K562 (cell line): ENCODE measurements around the gene INO80C. TPM values are rescaled to one million over a fixed set of nuclear protein-coding genes. Genes with fewer than 3 reads are reported as not detected.

ENCODE experiments used
- ATAC-seq: fragments of 200-7000 bp; cut with Tn5 transposase; 3 replicates; pipeline ENCODE4 v1.9.1; 2020; ENCODE audit warnings: moderate library complexity
- BruUV-seq: library from RNA; stranded (reverse); fragments of 400-500 nt; replicated peaks from 2 replicates; lab custom pipeline; 2021; lab: Mats Ljungman, UMichigan
- CTCF ChIA-PET: fragments of 300-600 bp; formaldehyde crosslinking; extraction: SDS; loops from one replicate; lab custom pipeline; 2021; ENCODE audit warnings: low intra/inter-chr PET ratio; lab: Yijun Ruan, JAX
- POLR2A ChIA-PET: fragments of 300-600, 350-650 bp; sonication (Branson Sonifier 250); formaldehyde crosslinking; extraction: SDS; loops from one replicate; lab custom pipeline; 2021; ENCODE audit warnings: antibody characterized with exemption, inconsistent platforms; lab: Yijun Ruan, JAX
- DNase-seq, 4 experiments: peaks; one replicate each; pipeline versions ENCODE4 v3.0.0 to v3.0.0-alpha.2; 2011 to 2018; ENCODE audit warnings: low spot score in 3 of 4, mixed read lengths in 3 of 4; ENCODE audit errors: extremely low read depth in 1 of 4
- FAIRE-seq: peaks from 2 replicates; lab custom pipeline; 2011; peaks lifted over from hg19 to GRCh38; lab: Jason Lieb, UNC
- H2AFZ ChIP-seq: 2 replicates; pipeline ENCODE4 v1.6.0; 2011; ENCODE audit warnings: low read depth, low read length, control low read depth, inconsistent platforms
- H3K27ac ChIP-seq: fragments of 200-600 bp; 3 replicates; pipeline ENCODE4 v1.8.0; 2011; ENCODE audit warnings: low read depth, mild to moderate bottlenecking, control low read depth, inconsistent platforms, low read length, moderate library complexity, mixed read lengths; ENCODE audit errors: extremely low read depth
- H3K27me3 ChIP-seq, 2 experiments: fragments of 300-600 bp in 1 of 2; 2 replicates in 1 of 2; 3 replicates in 1 of 2; pipeline versions ENCODE4 v1.6.0 to v1.8.0; 2011; ENCODE audit warnings: inconsistent platforms in 2 of 2, low read length in 2 of 2, mild to moderate bottlenecking in 1 of 2, mixed read lengths in 1 of 2, moderate library complexity in 1 of 2; ENCODE audit not compliant: control insufficient read depth in 2 of 2, insufficient read depth in 2 of 2
- H3K36me3 ChIP-seq: fragments of 300-600 bp; 3 replicates; pipeline ENCODE4 v1.8.0; 2011; ENCODE audit warnings: mild to moderate bottlenecking, low read length, inconsistent platforms; ENCODE audit not compliant: control insufficient read depth, insufficient read depth
- H3K4me1 ChIP-seq, 2 experiments: fragments of 200-600 bp in 1 of 2; replicated peaks in 1 of 2; 2 replicates in 1 of 2; 3 replicates in 1 of 2; pipeline versions ENCODE4 v1.5.1 to v1.8.0; 2011; ENCODE audit warnings: inconsistent platforms in 2 of 2, low read length in 2 of 2, mild to moderate bottlenecking in 1 of 2, mixed read lengths in 1 of 2, moderate library complexity in 1 of 2; ENCODE audit not compliant: control insufficient read depth in 2 of 2, insufficient read depth in 2 of 2
- H3K4me2 ChIP-seq: 2 replicates; pipeline ENCODE4 v1.6.1; 2011; ENCODE audit warnings: low read length, control low read depth, inconsistent platforms, mixed read lengths; ENCODE audit not compliant: insufficient read depth
- H3K4me3 ChIP-seq: fragments of 200-600 bp; sonication (generic), shearing (Covaris generic); 2 replicates; pipeline ENCODE4 v1.5.1; 2016; ENCODE audit warnings: control low read depth, inconsistent platforms
- H3K79me2 ChIP-seq: fragments of 200-600 bp; 3 replicates; pipeline ENCODE4 v1.8.0; 2011; ENCODE audit warnings: low read length, inconsistent platforms; ENCODE audit not compliant: control insufficient read depth, insufficient read depth
- H3K9ac ChIP-seq, 2 experiments: 2 replicates each; pipeline versions ENCODE4 v1.6.0 to v1.6.1; 2011; ENCODE audit warnings: low read depth in 2 of 2, low read length in 2 of 2, control low read depth in 1 of 2, inconsistent platforms in 1 of 2, mild to moderate bottlenecking in 1 of 2, mixed read lengths in 1 of 2; ENCODE audit not compliant: insufficient read depth in 1 of 2
- H3K9me1 ChIP-seq: one replicate; pipeline ENCODE4 v1.6.0; 2011; ENCODE audit warnings: inconsistent platforms, mild to moderate bottlenecking, low read length, moderate library complexity; ENCODE audit not compliant: control insufficient read depth, insufficient read depth
- H3K9me3 ChIP-seq: replicated peaks from 2 replicates; pipeline ENCODE4 v1.5.1; 2011; ENCODE audit warnings: low read depth, low read length, inconsistent platforms; ENCODE audit not compliant: control insufficient read depth, insufficient read depth
- H4K20me1 ChIP-seq: replicated peaks from 2 replicates; pipeline ENCODE4 v1.6.1; 2011; ENCODE audit warnings: low read length, inconsistent platforms, mixed read lengths; ENCODE audit not compliant: control insufficient read depth, insufficient read depth
- ARID1B ChIP-seq: fragments of 450-650 bp; IDR thresholded peaks from 2 replicates; pipeline ENCODE4 v1.6.1; 2016; ENCODE audit warnings: antibody characterized with exemption, mild to moderate bottlenecking, inconsistent platforms
- CEBPB ChIP-seq: fragments of 450-650 bp; IDR thresholded peaks from 2 replicates; pipeline ENCODE4 v1.6.1; 2016; ENCODE audit warnings: missing genetic modification characterization, missing compliant biosample characterization
- CEBPG ChIP-seq, 3 experiments: fragments of 200-800 bp in 1 of 3; sonication (Bioruptor generic) in 1 of 3; sonication (generic) in 1 of 3; formaldehyde crosslinking in 1 of 3; IDR thresholded peaks in 2 of 3; conservative IDR thresholded peaks in 1 of 3; 2 replicates each; pipeline versions ENCODE4 v1.6.1 to v1.8.0; 2016 to 2022; ENCODE audit warnings: missing compliant biosample characterization in 2 of 3, missing genetic modification characterization in 2 of 3, mild to moderate bottlenecking in 1 of 3, missing genetic modification reagents in 1 of 3
- JUND ChIP-seq, 2 experiments: IDR thresholded peaks; 2 replicates in 1 of 2; 3 replicates in 1 of 2; pipeline ENCODE4 v1.6.1; 2011; ENCODE audit warnings: borderline replicate concordance in 2 of 2, low read depth in 2 of 2, low read length in 2 of 2, improper control_type of control experiment in 1 of 2, missing biosample characterization in 1 of 2, missing genetic modification characterization in 1 of 2, missing genetic modification reagents in 1 of 2
- NUFIP1 ChIP-seq: fragments of 450-650 bp; IDR thresholded peaks from 2 replicates; pipeline ENCODE4 v1.6.1; 2018; ENCODE audit not compliant: partially characterized antibody
- PHF8 ChIP-seq: fragments of 200-600 bp; sonication (generic); IDR thresholded peaks from 2 replicates; pipeline ENCODE4 v1.6.1; 2012; ENCODE audit warnings: mixed run types, mild to moderate bottlenecking, inconsistent platforms, low read length, moderate library complexity, borderline replicate concordance
- PYGO2 ChIP-seq: fragments of 450-650 bp; IDR thresholded peaks from 2 replicates; pipeline ENCODE4 v1.6.1; 2016; ENCODE audit warnings: mild to moderate bottlenecking, missing genetic modification characterization, moderate library complexity, missing compliant biosample characterization
- RBM17 ChIP-seq: fragments of 200-400 bp; formaldehyde crosslinking; IDR thresholded peaks from 2 replicates; pipeline ENCODE4 v1.6.1; 2017; ENCODE audit warnings: low read depth, mild to moderate bottlenecking, low read length, borderline replicate concordance
- RFX1 ChIP-seq: fragments of 450-650 bp; IDR thresholded peaks from 2 replicates; pipeline ENCODE4 v1.6.1; 2016; ENCODE audit warnings: mild to moderate bottlenecking, moderate library complexity
- ZC3H8 ChIP-seq: fragments of 450-650 bp; IDR thresholded peaks from 2 replicates; pipeline ENCODE4 v1.6.1; 2017
- ZFP1 ChIP-seq: fragments of 450-650 bp; formaldehyde crosslinking; IDR thresholded peaks from 2 replicates; pipeline ENCODE4 v1.4.0; 2020; ENCODE audit warnings: mild to moderate bottlenecking, mixed read lengths
- ZNF584 ChIP-seq: fragments of 200-800 bp; sonication (Bioruptor generic); IDR thresholded peaks from 2 replicates; pipeline ENCODE4 v1.6.1; 2016; ENCODE audit warnings: low read depth, mild to moderate bottlenecking, missing genetic modification characterization, missing compliant biosample characterization
- WGBS: fragments of 100-300 bp; shearing (Covaris generic); methylation state at CpG from one replicate; pipeline ENCODE4 v1.1.6; 2016; ENCODE audit warnings: low coverage, mixed read lengths; ENCODE audit not compliant: insufficient coverage; ENCODE audit errors: missing lambda C conversion rate; 5-methylcytosine and 5-hydroxymethylcytosine counted together
- in situ Hi-C: fragments of 300-500 bp; cut with MboI; formaldehyde crosslinking; loops from 4 replicates; pipeline ENCODE4 v1.15.0; 2018; ENCODE audit warnings: inconsistent platforms, mixed read lengths
- intact Hi-C: fragments of 100-400 bp; cut with micrococcal nuclease; formaldehyde crosslinking; loops from 2 replicates; pipeline ENCODE4 v1.14.2; 2022
- polyA plus RNA-seq, 8 experiments: library from polyadenylated mRNA; depleted of rRNA in 4 of 8; stranded (reverse) in 5 of 8; unstranded in 3 of 8; fragments of >200 nt; fragmentation: Nextera tagmentation in 2 of 8; fragmentation: Illumina TruSeq in 1 of 8; extraction: Ambion mirVana in 2 of 8; extraction: Trizol in 1 of 8; gene quantifications; 2 replicates each; pipeline versions ENCODE4 v1.2.1 to v1.2.3, GENCODE V29; 2011 to 2014; ENCODE audit warnings: inconsistent platforms in 1 of 8, missing spikeins in 1 of 8
- total RNA-seq, 7 experiments: library from RNA; depleted of rRNA in 6 of 7; stranded (reverse); fragments of >200 nt in 6 of 7; fragmentation: Illumina TruSeq in 2 of 7; extraction: Trizol in 2 of 7; gene quantifications; 2 replicates each; pipeline versions ENCODE4 v1.2.1 to v1.2.3, GENCODE V29; 2011 to 2021; ENCODE audit warnings: low replicate concordance in 1 of 7
- TF ChIP-seq, protein P1 (sequence below): fragments of 450-650 bp; IDR thresholded peaks from 2 replicates; pipeline ENCODE4 v1.7.0; 2016; ENCODE audit warnings: borderline replicate concordance
- TF ChIP-seq, protein P2 (sequence below): fragments of 450-650 bp; IDR thresholded peaks from 2 replicates; pipeline ENCODE4 v1.6.1; 2018; ENCODE audit not compliant: partially characterized antibody

INO80C gene
- total and polyA plus RNA-seq, 9 of the 15 experiments (the other 6 are each of a cell fraction or from before 2014, with no cell fraction given), result 14.3 to 53.3 (median 46.6) TPM

DNA sequence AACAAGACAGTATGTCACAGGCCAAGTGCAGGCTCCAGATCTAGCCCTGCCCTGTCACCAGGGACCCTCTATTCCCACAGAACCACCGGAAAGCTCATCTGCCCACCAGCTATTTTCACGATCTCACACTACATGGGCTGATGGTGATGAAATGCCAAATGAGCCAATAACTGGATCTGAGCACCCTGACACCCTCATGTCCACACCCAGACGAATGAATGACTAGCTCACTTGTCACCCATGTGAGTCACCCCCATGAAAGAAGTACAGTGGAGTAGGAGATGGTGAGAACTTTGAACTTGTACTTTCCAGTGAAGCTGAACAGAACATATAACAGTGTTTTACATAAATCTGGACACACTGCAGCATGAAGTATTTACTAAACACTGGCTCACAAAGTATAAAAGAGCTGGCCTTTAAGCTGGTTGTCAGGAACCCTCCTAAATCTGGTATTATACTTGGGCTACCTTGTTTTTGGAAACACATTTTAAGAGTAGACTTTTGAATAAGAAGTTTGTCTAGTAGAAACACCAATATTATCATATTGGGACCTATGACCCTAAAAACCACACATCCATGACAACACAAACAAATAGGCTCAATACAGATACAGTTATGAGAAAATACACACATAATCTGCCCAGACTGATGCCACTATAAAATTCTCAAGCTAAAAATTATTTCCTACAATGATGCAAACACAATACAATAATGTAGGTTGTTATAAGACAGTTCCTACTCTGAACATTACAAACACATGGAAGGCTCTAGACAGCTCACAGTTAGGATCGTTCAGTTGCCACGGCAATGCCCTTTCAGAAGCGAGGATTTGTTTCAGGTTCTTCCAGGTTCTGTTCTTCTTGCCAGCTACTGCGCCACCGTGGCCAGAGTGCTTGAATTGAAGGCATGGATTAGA is 19.0 kb downstream of the INO80C start:
- peak in 2 of 4 experiments; percentile 46 to 56 for DNase-seq
- 0 out of 2 replicates have a peak, but pooled peaks have one; percentile 10 for TF ChIP-seq PHF8
- 0 out of 2 replicates have a peak, but pooled peaks have one; percentile 13 for TF ChIP-seq ARID1B
- TF ChIP-seq, protein P1, sequence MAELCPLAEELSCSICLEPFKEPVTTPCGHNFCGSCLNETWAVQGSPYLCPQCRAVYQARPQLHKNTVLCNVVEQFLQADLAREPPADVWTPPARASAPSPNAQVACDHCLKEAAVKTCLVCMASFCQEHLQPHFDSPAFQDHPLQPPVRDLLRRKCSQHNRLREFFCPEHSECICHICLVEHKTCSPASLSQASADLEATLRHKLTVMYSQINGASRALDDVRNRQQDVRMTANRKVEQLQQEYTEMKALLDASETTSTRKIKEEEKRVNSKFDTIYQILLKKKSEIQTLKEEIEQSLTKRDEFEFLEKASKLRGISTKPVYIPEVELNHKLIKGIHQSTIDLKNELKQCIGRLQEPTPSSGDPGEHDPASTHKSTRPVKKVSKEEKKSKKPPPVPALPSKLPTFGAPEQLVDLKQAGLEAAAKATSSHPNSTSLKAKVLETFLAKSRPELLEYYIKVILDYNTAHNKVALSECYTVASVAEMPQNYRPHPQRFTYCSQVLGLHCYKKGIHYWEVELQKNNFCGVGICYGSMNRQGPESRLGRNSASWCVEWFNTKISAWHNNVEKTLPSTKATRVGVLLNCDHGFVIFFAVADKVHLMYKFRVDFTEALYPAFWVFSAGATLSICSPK, result no peak
- TF ChIP-seq ZNF584 (CRISPR knock-in tag), result no peak
- peak; percentile 57; the same call in 1 of the 2 replicates for TF ChIP-seq JUND (IDR thresholded peaks at IDR 0.05; ENCODE audit: borderline replicate concordance, low read depth, low read length)
- no peak; the same call in 2 of the 3 replicates for TF ChIP-seq JUND (tag; IDR thresholded peaks at IDR 0.05; ENCODE audit: borderline replicate concordance, low read depth, low read length)
- no peak for TF ChIP-seq RBM17
- no peak for TF ChIP-seq NUFIP1
- TF ChIP-seq ZC3H8, result no peak
- TF ChIP-seq ZFP1 (CRISPR knock-in tag), result no peak
- no peak for TF ChIP-seq CEBPG (CRISPR knock-in tag; IDR thresholded peaks at IDR 0.05)
- TF ChIP-seq CEBPG (tag; conservative IDR thresholded peaks at IDR 0.05 in 1 of 2, IDR thresholded peaks at IDR 0.05 in 1 of 2), result peak in 1 of 2 experiments; percentile 75; a peak in 2 of 4 replicates
- TF ChIP-seq RFX1, result peak; percentile 45
- TF ChIP-seq, protein P2, sequence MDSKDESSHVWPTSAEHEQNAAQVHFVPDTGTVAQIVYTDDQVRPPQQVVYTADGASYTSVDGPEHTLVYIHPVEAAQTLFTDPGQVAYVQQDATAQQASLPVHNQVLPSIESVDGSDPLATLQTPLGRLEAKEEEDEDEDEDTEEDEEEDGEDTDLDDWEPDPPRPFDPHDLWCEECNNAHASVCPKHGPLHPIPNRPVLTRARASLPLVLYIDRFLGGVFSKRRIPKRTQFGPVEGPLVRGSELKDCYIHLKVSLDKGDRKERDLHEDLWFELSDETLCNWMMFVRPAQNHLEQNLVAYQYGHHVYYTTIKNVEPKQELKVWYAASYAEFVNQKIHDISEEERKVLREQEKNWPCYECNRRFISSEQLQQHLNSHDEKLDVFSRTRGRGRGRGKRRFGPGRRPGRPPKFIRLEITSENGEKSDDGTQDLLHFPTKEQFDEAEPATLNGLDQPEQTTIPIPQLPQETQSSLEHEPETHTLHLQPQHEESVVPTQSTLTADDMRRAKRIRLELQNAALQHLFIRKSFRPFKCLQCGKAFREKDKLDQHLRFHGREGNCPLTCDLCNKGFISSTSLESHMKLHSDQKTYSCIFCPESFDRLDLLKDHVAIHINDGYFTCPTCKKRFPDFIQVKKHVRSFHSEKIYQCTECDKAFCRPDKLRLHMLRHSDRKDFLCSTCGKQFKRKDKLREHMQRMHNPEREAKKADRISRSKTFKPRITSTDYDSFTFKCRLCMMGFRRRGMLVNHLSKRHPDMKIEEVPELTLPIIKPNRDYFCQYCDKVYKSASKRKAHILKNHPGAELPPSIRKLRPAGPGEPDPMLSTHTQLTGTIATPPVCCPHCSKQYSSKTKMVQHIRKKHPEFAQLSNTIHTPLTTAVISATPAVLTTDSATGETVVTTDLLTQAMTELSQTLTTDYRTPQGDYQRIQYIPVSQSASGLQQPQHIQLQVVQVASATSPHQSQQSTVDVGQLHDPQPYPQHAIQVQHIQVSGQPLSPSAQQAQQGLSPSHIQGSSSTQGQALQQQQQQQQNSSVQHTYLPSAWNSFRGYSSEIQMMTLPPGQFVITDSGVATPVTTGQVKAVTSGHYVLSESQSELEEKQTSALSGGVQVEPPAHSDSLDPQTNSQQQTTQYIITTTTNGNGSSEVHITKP, result peak; percentile 8
- TF ChIP-seq PYGO2, result no peak
- no peak for TF ChIP-seq CEBPB (tag)

More for the DNA sequence above, 19.0 kb downstream of the INO80C start:
- Histone ChIP-seq H4K20me1 (no peaks in the 10 kb centered on the region), H2AFZ (no peak overlapping the region), H3K4me2 (no peak overlapping the region), H3K36me3 (peaks cover 5% of the 10 kb centered on the region; the same call in 1 of the 3 replicates), H3K79me2 (no peaks in the 10 kb centered on the region), H3K27ac (no peak overlapping the region; the same call in 2 of the 3 replicates), H3K27me3 (no peaks in the 10 kb centered on the region), H3K9ac (no peak overlapping the region), H3K9me3 (no peaks in the 10 kb centered on the region), H3K4me1 (no peaks in the 10 kb centered on the region; a peak in 1 of 5 replicates), H3K9me1 (no peaks in the 10 kb centered on the region), H3K4me3 (no peak overlapping the region)
- in situ Hi-C loops (no loop called here), intact Hi-C loops (no loop called here)
- FAIRE-seq (peak; percentile 82), ATAC-seq (peak; percentile 68)
- ChIA-PET CTCF (no interaction called here), POLR2A (interaction anchor here (0.6 to 1.1 kb wide), 5 partner anchors 12 to 50 kb away, joined by 3 to 5 read pairs (median 3); no protein-coding TSS in a partner anchor)
- 62% methylated on average over 8 of the region's 8 CpGs for WGBS
- BruUV-seq, result no TSS peak
